ENCODE measurements around the gene PXN.

DNA sequence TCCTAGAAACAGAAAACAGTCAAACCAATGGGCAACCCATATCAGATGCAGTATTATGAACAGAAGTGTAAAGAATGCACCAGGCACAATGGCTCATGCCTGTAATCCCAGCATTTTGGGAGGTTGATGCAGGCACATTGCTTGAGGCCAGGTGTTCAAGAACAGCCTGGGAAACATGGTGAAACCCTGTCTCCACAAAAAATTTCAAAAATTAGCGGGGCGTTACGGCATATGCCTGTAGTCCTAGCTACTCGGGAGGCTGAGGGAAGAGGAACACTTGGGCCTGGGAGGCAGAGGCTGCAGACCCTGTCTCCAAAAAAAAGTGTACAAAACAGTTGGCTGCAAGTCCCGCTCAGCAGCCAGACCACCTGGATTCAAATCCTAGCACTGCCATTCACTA is 4.9 kb downstream of the PXN start:
- TF ChIP-seq YY1 (IDR thresholded peaks at IDR 0.05; ENCODE audit: insufficient read depth, insufficient read length): no peak
- no peak for TF ChIP-seq SUZ12 (IDR thresholded peaks at IDR 0.05; ENCODE audit: extremely low read depth, insufficient read depth, insufficient read length)
- no peak for TF ChIP-seq ZNF274 (IDR thresholded peaks at IDR 0.05; ENCODE audit: low read depth, low read length)
